Neutrophil (primary cell): Measurements from ENCODE around the gene OLIG1.

Experiments
- H3K27ac ChIP-seq: fragments of 200-600 bp; sonication (generic); 2 replicates; pipeline ENCODE4 v1.5.1; 2016; ENCODE audit warnings: mild to moderate bottlenecking, moderate library complexity
- H3K27me3 ChIP-seq: fragments of 200-600 bp; sonication (generic); 2 replicates; pipeline ENCODE4 v1.6.0; 2016; ENCODE audit warnings: mild to moderate bottlenecking
- H3K36me3 ChIP-seq: fragments of 200-600 bp; sonication (generic); 2 replicates; pipeline ENCODE4 v1.5.1; 2017
- H3K4me1 ChIP-seq, 2 experiments: fragments of 200-600 bp in 1 of 2; sonication (generic) in 1 of 2; 1 replicate in 1 of 2; 2 replicates in 1 of 2; pipeline versions ENCODE4 v1.5.1 to v1.6.1; 2013 to 2016; ENCODE audit warnings: low read depth in 1 of 2, low read length in 1 of 2, mild to moderate bottlenecking in 1 of 2, moderate library complexity in 1 of 2; ENCODE audit not compliant: control insufficient read depth in 1 of 2, insufficient read depth in 1 of 2
- H3K4me3 ChIP-seq, 2 experiments: fragments of 200-600 bp in 1 of 2; sonication (generic) in 1 of 2; 1 replicate in 1 of 2; 2 replicates in 1 of 2; pipeline ENCODE4 v1.5.1; 2013 to 2016; ENCODE audit warnings: low read depth in 1 of 2, low read length in 1 of 2, mild to moderate bottlenecking in 1 of 2, moderate library complexity in 1 of 2
- H3K9me3 ChIP-seq: fragments of 200-600 bp; sonication (generic); 2 replicates; pipeline ENCODE4 v1.5.1; 2016
- TF ChIP-seq, protein P1 (sequence below): fragments of 200-600 bp; sonication (generic); IDR thresholded peaks from 2 replicates; pipeline ENCODE4 v1.5.1; 2016; ENCODE audit warnings: antibody characterized with exemption

OLIG1 gene

DNA sequence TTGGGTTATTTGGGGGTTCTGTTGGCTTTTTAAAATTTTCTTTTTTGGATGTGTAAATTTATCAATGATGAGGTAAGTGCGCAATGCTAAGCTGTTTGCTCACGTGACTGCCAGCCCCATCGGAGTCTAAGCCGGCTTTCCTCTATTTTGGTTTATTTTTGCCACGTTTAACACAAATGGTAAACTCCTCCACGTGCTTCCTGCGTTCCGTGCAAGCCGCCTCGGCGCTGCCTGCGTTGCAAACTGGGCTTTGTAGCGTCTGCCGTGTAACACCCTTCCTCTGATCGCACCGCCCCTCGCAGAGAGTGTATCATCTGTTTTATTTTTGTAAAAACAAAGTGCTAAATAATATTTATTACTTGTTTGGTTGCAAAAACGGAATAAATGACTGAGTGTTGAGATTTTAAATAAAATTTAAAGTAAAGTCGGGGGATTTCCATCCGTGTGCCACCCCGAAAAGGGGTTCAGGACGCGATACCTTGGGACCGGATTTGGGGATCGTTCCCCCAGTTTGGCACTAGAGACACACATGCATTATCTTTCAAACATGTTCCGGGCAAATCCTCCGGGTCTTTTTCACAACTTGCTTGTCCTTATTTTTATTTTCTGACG lies 41.1 kb upstream of the OLIG1 start:
- H3K36me3 ChIP-seq, result no peaks in the 10 kb centered on the region
- peaks cover 100% of the 10 kb centered on the region for H3K27me3 ChIP-seq
- peaks cover 59% of the 10 kb centered on the region in 2 experiments for H3K4me1 ChIP-seq
- H3K4me3 ChIP-seq, result peak overlapping the region; percentile 18 to 33
- no peaks in the 10 kb centered on the region for H3K9me3 ChIP-seq
- H3K27ac ChIP-seq, result no peak overlapping the region
- TF ChIP-seq, protein P1, sequence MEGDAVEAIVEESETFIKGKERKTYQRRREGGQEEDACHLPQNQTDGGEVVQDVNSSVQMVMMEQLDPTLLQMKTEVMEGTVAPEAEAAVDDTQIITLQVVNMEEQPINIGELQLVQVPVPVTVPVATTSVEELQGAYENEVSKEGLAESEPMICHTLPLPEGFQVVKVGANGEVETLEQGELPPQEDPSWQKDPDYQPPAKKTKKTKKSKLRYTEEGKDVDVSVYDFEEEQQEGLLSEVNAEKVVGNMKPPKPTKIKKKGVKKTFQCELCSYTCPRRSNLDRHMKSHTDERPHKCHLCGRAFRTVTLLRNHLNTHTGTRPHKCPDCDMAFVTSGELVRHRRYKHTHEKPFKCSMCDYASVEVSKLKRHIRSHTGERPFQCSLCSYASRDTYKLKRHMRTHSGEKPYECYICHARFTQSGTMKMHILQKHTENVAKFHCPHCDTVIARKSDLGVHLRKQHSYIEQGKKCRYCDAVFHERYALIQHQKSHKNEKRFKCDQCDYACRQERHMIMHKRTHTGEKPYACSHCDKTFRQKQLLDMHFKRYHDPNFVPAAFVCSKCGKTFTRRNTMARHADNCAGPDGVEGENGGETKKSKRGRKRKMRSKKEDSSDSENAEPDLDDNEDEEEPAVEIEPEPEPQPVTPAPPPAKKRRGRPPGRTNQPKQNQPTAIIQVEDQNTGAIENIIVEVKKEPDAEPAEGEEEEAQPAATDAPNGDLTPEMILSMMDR, result no peak

DNA sequence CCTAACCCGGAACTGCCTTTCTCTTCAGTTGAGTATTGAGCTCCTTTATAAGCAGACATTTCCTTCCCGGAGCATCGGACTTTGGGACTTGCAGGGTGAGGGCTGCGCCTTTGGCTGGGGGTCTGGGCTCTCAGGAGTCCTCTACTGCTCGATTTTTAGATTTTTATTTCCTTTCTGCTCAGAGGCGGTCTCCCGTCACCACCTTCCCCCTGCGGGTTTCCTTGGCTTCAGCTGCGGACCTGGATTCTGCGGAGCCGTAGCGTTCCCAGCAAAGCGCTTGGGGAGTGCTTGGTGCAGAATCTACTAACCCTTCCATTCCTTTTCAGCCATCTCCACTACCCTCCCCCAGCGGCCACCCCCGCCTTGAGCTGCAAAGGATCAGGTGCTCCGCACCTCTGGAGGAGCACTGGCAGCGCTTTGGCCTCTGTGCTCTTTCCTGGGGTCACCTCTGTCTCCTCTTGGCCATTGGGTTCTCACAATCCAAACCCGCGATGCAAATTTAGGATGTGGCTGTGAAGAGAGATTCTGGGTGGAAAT lies 40.5 kb upstream of the OLIG1 start:
- Histone ChIP-seq H3K9me3 (no peaks in the 10 kb centered on the region), H3K4me1 (peaks cover 53 to 54% of the 10 kb centered on the region in 2 experiments), H3K36me3 (no peaks in the 10 kb centered on the region), H3K4me3 (peak overlapping the region; percentile 18 to 33), H3K27me3 (peaks cover 100% of the 10 kb centered on the region), H3K27ac (no peak overlapping the region)
- TF ChIP-seq, protein P1, result no peak

- Histone ChIP-seq H3K4me1 (peaks cover 48% of the 10 kb centered on the region in 2 experiments), H3K36me3 (no peaks in the 10 kb centered on the region), H3K27me3 (peaks cover 95% of the 10 kb centered on the region), H3K27ac (no peak overlapping the region), H3K4me3 (no peak overlapping the region), H3K9me3 (no peaks in the 10 kb centered on the region)
- TF ChIP-seq, protein P1, result no peak
Measured at GRCh38 chr21:33029975-33030461, 39.9 kb upstream of the OLIG1 start.

- no peak overlapping the region for H3K4me3 ChIP-seq
- no peaks in the 10 kb centered on the region for H3K9me3 ChIP-seq
- H3K4me1 ChIP-seq, result peaks cover 48% of the 10 kb centered on the region in 2 experiments
- H3K27ac ChIP-seq, result no peak overlapping the region
- TF ChIP-seq, protein P1, result no peak
- H3K27me3 ChIP-seq, result peaks cover 89% of the 10 kb centered on the region
- H3K36me3 ChIP-seq, result no peaks in the 10 kb centered on the region
Measured at GRCh38 chr21:33030633-33031032, 39.3 kb upstream of the OLIG1 start.

GRCh38 chr21:33031152-33031911 lies 38.6 kb upstream of the OLIG1 start:
- Histone ChIP-seq H3K4me1 (peaks cover 48% of the 10 kb centered on the region in 2 experiments), H3K9me3 (no peaks in the 10 kb centered on the region), H3K27me3 (peaks cover 82% of the 10 kb centered on the region), H3K36me3 (no peaks in the 10 kb centered on the region), H3K4me3 (no peak overlapping the region), H3K27ac (no peak overlapping the region)
- TF ChIP-seq, protein P1, result no peak
